C1 segment of cervical spinal cord (tissue), 14 donors: Measurements from ENCODE around the gene ZCRB1.
"Not testable (repeated sequence)": the region's sequence is repeated elsewhere in the genome, so short reads cannot be mapped to it uniquely, and the experiment has no call there.

ENCODE experiments used
- DNase-seq, 14 donors: peaks; one replicate each; lab custom pipeline; 2025; lab: John Stamatoyannopoulos, UW

The ZCRB1 gene

GRCh38 chr12:42325653-42326474, at the start of gene ZCRB1, which contains the start of gene PPHLN1:
ZCRB1 (minus strand) TSS chr12:42326094; CDS start chr12:42324102, 1,992 bp downstream.
PPHLN1 (plus strand) TSS chr12:42326167; CDS start chr12:42335903, 9,736 bp downstream.
- DNase-seq, result peak; percentile 21 to 84 (median 66)

GRCh38 chr12:42373669-42374068, 47.8 kb upstream of the ZCRB1 start:
- no peak for DNase-seq

- peak in 1 of 14 donors; percentile 25 for DNase-seq
Observed at GRCh38 chr12:42372154-42372791, 46.4 kb upstream of the ZCRB1 start.

GRCh38 chr12:42370013-42370412, 44.1 kb upstream of the ZCRB1 start:
- DNase-seq, result no peak

GRCh38 chr12:42365486-42365885, 39.6 kb upstream of the ZCRB1 start:
- no peak for DNase-seq

GRCh38 chr12:42364692-42365091, 38.8 kb upstream of the ZCRB1 start:
- no peak for DNase-seq

- no peak for DNase-seq
Observed at GRCh38 chr12:42362647-42363260, 36.9 kb upstream of the ZCRB1 start.

- DNase-seq, result no peak
Observed at GRCh38 chr12:42361909-42362646, 36.2 kb upstream of the ZCRB1 start.

- no peak for DNase-seq
Observed at GRCh38 chr12:42360747-42361403, 35.0 kb upstream of the ZCRB1 start.

GRCh38 chr12:42356344-42356743, 30.4 kb upstream of the ZCRB1 start:
- no peak for DNase-seq

GRCh38 chr12:42350021-42350407, 24.1 kb upstream of the ZCRB1 start:
- DNase-seq, result not testable (repeated sequence)

- DNase-seq, result not testable (repeated sequence)
Observed at GRCh38 chr12:42349119-42350020, 23.5 kb upstream of the ZCRB1 start.

- no peak for DNase-seq
Observed at GRCh38 chr12:42346403-42347002, 20.6 kb upstream of the ZCRB1 start.

- DNase-seq, result no peak
Observed at GRCh38 chr12:42343721-42344120, 17.8 kb upstream of the ZCRB1 start.

- no peak for DNase-seq
Observed at GRCh38 chr12:42342028-42342427, 16.1 kb upstream of the ZCRB1 start.

- DNase-seq, result no peak
Observed at GRCh38 chr12:42338280-42338679, 12.4 kb upstream of the ZCRB1 start.

- no peak for DNase-seq
Observed at GRCh38 chr12:42336286-42336685, 10.4 kb upstream of the ZCRB1 start.

- DNase-seq, result peak in 1 of 14 donors; percentile 4
Observed at GRCh38 chr12:42332301-42333285, 6.7 kb upstream of the ZCRB1 start.
